DMS 273 treated with DMSO at 0.1 percent for 48 hours (cell line): ENCODE results near the gene YEATS2.

Experiments used
- DNase-seq: peaks from one replicate; lab custom pipeline; 2025; lab: John Stamatoyannopoulos, UW

Gene YEATS2

GRCh38 chr3:183812761-183813445 lies 115.3 kb downstream of the YEATS2 start:
- peak; percentile 54 for DNase-seq

- DNase-seq = no peak
Measured at GRCh38 chr3:183814240-183814639, 116.6 kb downstream of the YEATS2 start.

- no peak for DNase-seq
Measured at GRCh38 chr3:183815563-183815940, 118.0 kb downstream of the YEATS2 start.

GRCh38 chr3:183815951-183816475 lies 118.4 kb downstream of the YEATS2 start:
- DNase-seq = no peak

GRCh38 chr3:183816681-183817510 lies 119.3 kb downstream of the YEATS2 start:
- no peak for DNase-seq

- DNase-seq = no peak
Measured at GRCh38 chr3:183817639-183818038, 120.0 kb downstream of the YEATS2 start.

GRCh38 chr3:183818041-183818620 lies 120.5 kb downstream of the YEATS2 start:
- DNase-seq = no peak

- DNase-seq = peak; percentile 39
Measured at GRCh38 chr3:183818706-183819624, 121.4 kb downstream of the YEATS2 start.

- DNase-seq = no peak
Measured at GRCh38 chr3:183819831-183820230, 122.2 kb downstream of the YEATS2 start.

- DNase-seq = no peak
Measured at GRCh38 chr3:183822631-183823030, 125.0 kb downstream of the YEATS2 start.

GRCh38 chr3:183823963-183824362 lies 126.4 kb downstream of the YEATS2 start:
- no peak for DNase-seq

- DNase-seq = no peak
Measured at GRCh38 chr3:183824761-183825455, 127.3 kb downstream of the YEATS2 start.

GRCh38 chr3:183825456-183826161 lies 128.0 kb downstream of the YEATS2 start, which contains the start of gene MAP6D1:
Gene MAP6D1, minus strand, starts transcription at chr3:183825577. Its CDS starts 30 bp downstream, at chr3:183825547.
- peak; percentile 66 for DNase-seq

- DNase-seq = peak; percentile 64
Measured at GRCh38 chr3:183826448-183827250, 129.1 kb downstream of the YEATS2 start.

- DNase-seq = no peak
Measured at GRCh38 chr3:183827809-183828537, 130.4 kb downstream of the YEATS2 start.

GRCh38 chr3:183828538-183828870 lies 130.9 kb downstream of the YEATS2 start:
- DNase-seq = no peak

GRCh38 chr3:183829466-183829865 lies 131.9 kb downstream of the YEATS2 start:
- no peak for DNase-seq

- DNase-seq = no peak
Measured at GRCh38 chr3:183830187-183830586, 132.6 kb downstream of the YEATS2 start.

GRCh38 chr3:183833516-183833915 lies 135.9 kb downstream of the YEATS2 start:
- no peak for DNase-seq
